CD1c-positive myeloid dendritic cell (primary cell): ENCODE results near the gene CCSAP.
"Not testable (repeated sequence)": the region's sequence is repeated elsewhere in the genome, so short reads cannot be mapped to it uniquely, and the experiment has no call there.

ENCODE experiments used
- DNase-seq: peaks from one replicate; pipeline ENCODE4 v3.0.0-alpha.2; 2016; ENCODE audit errors: extremely low spot score

CCSAP gene

GRCh38 chr1:229364207-229365065, 21.6 kb upstream of the CCSAP start:
- DNase-seq, result no peak

- no peak for DNase-seq
Measured at GRCh38 chr1:229363723-229364122, 20.9 kb upstream of the CCSAP start.

GRCh38 chr1:229360420-229360819, 17.6 kb upstream of the CCSAP start:
- no peak for DNase-seq

- DNase-seq, result no peak
Measured at GRCh38 chr1:229355661-229356060, 12.8 kb upstream of the CCSAP start.

GRCh38 chr1:229354226-229354625, 11.4 kb upstream of the CCSAP start:
- no peak for DNase-seq

GRCh38 chr1:229352975-229353374, 10.1 kb upstream of the CCSAP start:
- no peak for DNase-seq

- DNase-seq, result no peak
Measured at GRCh38 chr1:229349463-229350385, 6.9 kb upstream of the CCSAP start.

GRCh38 chr1:229347528-229347927, 4.7 kb upstream of the CCSAP start:
- peak; percentile 72 for DNase-seq

- DNase-seq, result no peak
Measured at GRCh38 chr1:229344937-229345684, 2.3 kb upstream of the CCSAP start.

- peak; percentile 78 for DNase-seq
Measured at GRCh38 chr1:229344139-229344538, 1.3 kb upstream of the CCSAP start.

GRCh38 chr1:229341774-229342655, 832 bp downstream of the CCSAP start:
- DNase-seq, result peak; percentile 85

- DNase-seq, result no peak
Measured at GRCh38 chr1:229340496-229340895, 2.4 kb downstream of the CCSAP start.

- DNase-seq, result no peak
Measured at GRCh38 chr1:229339520-229339919, 3.3 kb downstream of the CCSAP start.

- DNase-seq, result no peak
Measured at GRCh38 chr1:229339086-229339485, 3.8 kb downstream of the CCSAP start.

GRCh38 chr1:229336345-229336744, 6.5 kb downstream of the CCSAP start:
- no peak for DNase-seq

- DNase-seq, result no peak
Measured at GRCh38 chr1:229334716-229335115, 8.1 kb downstream of the CCSAP start.

GRCh38 chr1:229334269-229334668, 8.6 kb downstream of the CCSAP start:
- DNase-seq, result no peak

GRCh38 chr1:229328598-229329362, 14.1 kb downstream of the CCSAP start:
- DNase-seq, result no peak

GRCh38 chr1:229327765-229328164, 15.1 kb downstream of the CCSAP start:
- not testable (repeated sequence) for DNase-seq

- no peak for DNase-seq
Measured at GRCh38 chr1:229326601-229327000, 16.2 kb downstream of the CCSAP start.
